Thyroid gland (tissue), 4 donors: Measurements from ENCODE around the gene SYNDIG1L.
"Not testable (repeated sequence)": the region's sequence is repeated elsewhere in the genome, so short reads cannot be mapped to it uniquely, and the experiment has no call there.

Experiments used
- POLR2A ChIP-seq, 2 donors: fragments of 450-650 bp; IDR thresholded peaks; one replicate each; pipeline ENCODE4 v1.6.1; 2017; ENCODE audit warnings: antibody characterized with exemption in 2 of 2, mild to moderate bottlenecking in 2 of 2, moderate library complexity in 1 of 2
- TF ChIP-seq, protein P1 (sequence below), 6 experiments: fragments of 200-600 bp in 3 of 6; fragments of 450-650 bp in 3 of 6; sonication (generic) in 3 of 6; IDR thresholded peaks; one replicate each; pipeline ENCODE4 v1.5.1; 2016 to 2019; ENCODE audit warnings: antibody characterized with exemption in 6 of 6, mild to moderate bottlenecking in 2 of 6, inconsistent platforms in 1 of 6, moderate library complexity in 1 of 6

DNA sequence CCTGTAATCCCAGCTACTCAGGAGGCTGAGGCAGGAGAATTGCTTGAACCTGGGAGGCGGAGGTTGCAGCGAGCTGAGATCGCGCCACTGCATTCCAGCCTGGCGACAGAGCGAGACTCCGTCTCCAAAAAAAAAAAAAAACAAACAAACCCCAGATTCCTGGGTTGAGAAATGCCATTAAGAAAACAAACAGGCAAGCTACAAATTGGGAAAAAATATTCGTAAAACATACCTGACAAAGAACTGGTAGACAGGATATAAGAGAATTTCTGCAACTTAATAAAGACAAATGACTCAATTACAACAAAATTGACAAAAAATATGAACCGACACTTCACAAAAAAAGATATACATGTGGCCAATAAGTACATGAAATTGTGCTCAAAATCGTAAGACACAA lies 44.4 kb downstream of the SYNDIG1L start:
- TF ChIP-seq, protein P1, sequence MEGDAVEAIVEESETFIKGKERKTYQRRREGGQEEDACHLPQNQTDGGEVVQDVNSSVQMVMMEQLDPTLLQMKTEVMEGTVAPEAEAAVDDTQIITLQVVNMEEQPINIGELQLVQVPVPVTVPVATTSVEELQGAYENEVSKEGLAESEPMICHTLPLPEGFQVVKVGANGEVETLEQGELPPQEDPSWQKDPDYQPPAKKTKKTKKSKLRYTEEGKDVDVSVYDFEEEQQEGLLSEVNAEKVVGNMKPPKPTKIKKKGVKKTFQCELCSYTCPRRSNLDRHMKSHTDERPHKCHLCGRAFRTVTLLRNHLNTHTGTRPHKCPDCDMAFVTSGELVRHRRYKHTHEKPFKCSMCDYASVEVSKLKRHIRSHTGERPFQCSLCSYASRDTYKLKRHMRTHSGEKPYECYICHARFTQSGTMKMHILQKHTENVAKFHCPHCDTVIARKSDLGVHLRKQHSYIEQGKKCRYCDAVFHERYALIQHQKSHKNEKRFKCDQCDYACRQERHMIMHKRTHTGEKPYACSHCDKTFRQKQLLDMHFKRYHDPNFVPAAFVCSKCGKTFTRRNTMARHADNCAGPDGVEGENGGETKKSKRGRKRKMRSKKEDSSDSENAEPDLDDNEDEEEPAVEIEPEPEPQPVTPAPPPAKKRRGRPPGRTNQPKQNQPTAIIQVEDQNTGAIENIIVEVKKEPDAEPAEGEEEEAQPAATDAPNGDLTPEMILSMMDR (IDR thresholded peaks at IDR 0.05): not testable (repeated sequence)
- not testable (repeated sequence) for TF ChIP-seq POLR2A (IDR thresholded peaks at IDR 0.05)
